Measurements from ENCODE around the gene DAPL1.
"Not testable (repeated sequence)": the region's sequence is repeated elsewhere in the genome, so short reads cannot be mapped to it uniquely, and the experiment has no call there.

DAPL1 gene

GRCh38 chr2:158818511-158818910, 23.4 kb downstream of the DAPL1 start:
- no peak for DNase-seq (ENCODE audit: low read depth in 1 of 2, low spot score in 1 of 2)

GRCh38 chr2:158822193-158822592, 27.1 kb downstream of the DAPL1 start:
- no peak for DNase-seq (ENCODE audit: low read depth in 1 of 2, low spot score in 1 of 2)

GRCh38 chr2:158823486-158824237, 28.5 kb downstream of the DAPL1 start:
- DNase-seq (ENCODE audit: low read depth in 1 of 2, low spot score in 1 of 2) = no peak

GRCh38 chr2:158825021-158825420, 29.9 kb downstream of the DAPL1 start:
- DNase-seq (ENCODE audit: low read depth in 1 of 2, low spot score in 1 of 2) = no peak

- no peak for DNase-seq (ENCODE audit: low read depth in 1 of 2, low spot score in 1 of 2)
These were observed 31.8 kb downstream of the DAPL1 start for GRCh38 chr2:158826965-158827364.

GRCh38 chr2:158828378-158829164, 33.5 kb downstream of the DAPL1 start:
- DNase-seq (ENCODE audit: low read depth in 1 of 2, low spot score in 1 of 2) = no peak

GRCh38 chr2:158829167-158829566, 34.0 kb downstream of the DAPL1 start:
- no peak for DNase-seq (ENCODE audit: low read depth in 1 of 2, low spot score in 1 of 2)

GRCh38 chr2:158830201-158830600, 35.1 kb downstream of the DAPL1 start:
- no peak for DNase-seq (ENCODE audit: low read depth in 1 of 2, low spot score in 1 of 2)

- no peak for DNase-seq (ENCODE audit: low read depth in 1 of 2, low spot score in 1 of 2)
These were observed 40.3 kb downstream of the DAPL1 start for GRCh38 chr2:158835431-158835830.

GRCh38 chr2:158837645-158838044, 42.5 kb downstream of the DAPL1 start:
- no peak for DNase-seq (ENCODE audit: low read depth in 1 of 2, low spot score in 1 of 2)

GRCh38 chr2:158841850-158842249, 46.7 kb downstream of the DAPL1 start:
- no peak for DNase-seq (ENCODE audit: low read depth in 1 of 2, low spot score in 1 of 2)

GRCh38 chr2:158845444-158845843, 50.3 kb downstream of the DAPL1 start:
- no peak for DNase-seq (ENCODE audit: low read depth in 1 of 2, low spot score in 1 of 2)

GRCh38 chr2:158845859-158846258, 50.7 kb downstream of the DAPL1 start:
- DNase-seq (ENCODE audit: low read depth in 1 of 2, low spot score in 1 of 2) = no peak

GRCh38 chr2:158847526-158847925, 52.4 kb downstream of the DAPL1 start:
- not testable (repeated sequence) for DNase-seq (ENCODE audit: low read depth in 1 of 2, low spot score in 1 of 2)

- not testable (repeated sequence) for DNase-seq (ENCODE audit: low read depth in 1 of 2, low spot score in 1 of 2)
These were observed 53.2 kb downstream of the DAPL1 start for GRCh38 chr2:158848031-158848970.

- DNase-seq (ENCODE audit: low read depth in 1 of 2, low spot score in 1 of 2) = not testable (repeated sequence)
These were observed 65.1 kb downstream of the DAPL1 start for GRCh38 chr2:158860179-158860578.

GRCh38 chr2:158861626-158862025, 66.5 kb downstream of the DAPL1 start:
- DNase-seq (ENCODE audit: low read depth in 1 of 2, low spot score in 1 of 2) = not testable (repeated sequence)

GRCh38 chr2:158865469-158865868, 70.4 kb downstream of the DAPL1 start:
- not testable (repeated sequence) for DNase-seq (ENCODE audit: low read depth in 1 of 2, low spot score in 1 of 2)
